HG03354 (cell line): ENCODE data around the gene TMEM18.
"Not testable (repeated sequence)": the region's sequence is repeated elsewhere in the genome, so short reads cannot be mapped to it uniquely, and the experiment has no call there.

Experiments
- ATAC-seq: cut with Tn5 transposase; IDR thresholded peaks from one replicate; pipeline ENCODE4 v1.9.1; 2021; ENCODE audit warnings: mild to moderate bottlenecking; ENCODE audit not compliant: unreplicated experiment, poor library complexity, severe bottlenecking

TMEM18 gene

GRCh38 chr2:694906-695510 lies 17.8 kb upstream of the TMEM18 start:
- ATAC-seq = no peak

GRCh38 chr2:694174-694573 lies 17.0 kb upstream of the TMEM18 start:
- no peak for ATAC-seq

- no peak for ATAC-seq
Observed at GRCh38 chr2:693606-694005, 16.4 kb upstream of the TMEM18 start.

GRCh38 chr2:692767-693166 lies 15.6 kb upstream of the TMEM18 start:
- no peak for ATAC-seq

GRCh38 chr2:691821-692761 lies 14.9 kb upstream of the TMEM18 start:
- ATAC-seq = no peak

- ATAC-seq = no peak
Observed at GRCh38 chr2:690799-691198, 13.6 kb upstream of the TMEM18 start.

- no peak for ATAC-seq
Observed at GRCh38 chr2:689877-690510, 12.8 kb upstream of the TMEM18 start.

- ATAC-seq = no peak
Observed at GRCh38 chr2:689237-689636, 12.0 kb upstream of the TMEM18 start.

- ATAC-seq = no peak
Observed at GRCh38 chr2:688504-689076, 11.4 kb upstream of the TMEM18 start.

GRCh38 chr2:685421-685820 lies 8.2 kb upstream of the TMEM18 start:
- ATAC-seq = no peak

GRCh38 chr2:684913-685312 lies 7.7 kb upstream of the TMEM18 start:
- ATAC-seq = not testable (repeated sequence)

- ATAC-seq = no peak
Observed at GRCh38 chr2:682226-682625, 5.0 kb upstream of the TMEM18 start.

GRCh38 chr2:681312-681711 lies 4.1 kb upstream of the TMEM18 start:
- ATAC-seq = no peak

- ATAC-seq = no peak
Observed at GRCh38 chr2:680496-680895, 3.3 kb upstream of the TMEM18 start.

- ATAC-seq = no peak
Observed at GRCh38 chr2:678964-679363, 1.8 kb upstream of the TMEM18 start.

GRCh38 chr2:677959-678550 lies 849 bp upstream of the TMEM18 start:
- ATAC-seq = no peak

GRCh38 chr2:676647-677055 lies 555 bp downstream of the TMEM18 start:
- peak; percentile 87 for ATAC-seq

GRCh38 chr2:675982-676646 lies 1.1 kb downstream of the TMEM18 start:
- ATAC-seq = peak; percentile 40

- no peak for ATAC-seq
Observed at GRCh38 chr2:675460-675859, 1.7 kb downstream of the TMEM18 start.

- ATAC-seq = no peak
Observed at GRCh38 chr2:675051-675450, 2.2 kb downstream of the TMEM18 start.
